ENCODE data around the gene ERICH2. TPM values are rescaled to one million over a fixed set of nuclear protein-coding genes. Genes with fewer than 3 reads are reported as not detected.
A peak's percentile ranks its signal among the peaks of the same experiment; 100 is the strongest.
"Not testable (repeated sequence)": the region's sequence is repeated elsewhere in the genome, so short reads cannot be mapped to it uniquely, and the experiment has no call there.

ERICH2 gene
- polyA plus RNA-seq (2011; rRNA removed) (not detected in 2 replicates), polyA minus RNA-seq (2011; rRNA and poly(A)+ RNA removed) (not detected in 2 replicates)

GRCh38 chr2:170770008-170770605, at the start of gene ERICH2:
ERICH2 (plus strand) TSS chr2:170770378; CDS start chr2:170770682, 304 bp downstream.
- no peak for DNase-seq (ENCODE audit: low read depth, low spot score)
- H3K4me3 ChIP-seq (ENCODE audit: low read depth, low read length), result peak within 1 kb of the TSS; percentile 68
- CTCF ChIA-PET, result interaction anchor here (0.6 to 2.8 kb wide), 4 partner anchors 47 to 361 kb away, joined by 3 to 11 read pairs (median 7); partner anchors contain the start of gene GAD1
- TF ChIP-seq CTCF (IDR thresholded peaks at IDR 0.05; ENCODE audit: low read depth, low read length), result peak; percentile 39
- no peak within 1 kb of the TSS for H3K27ac ChIP-seq (ENCODE audit: low read depth, low read length)
- H3K9me3 ChIP-seq (ENCODE audit: control insufficient read depth, insufficient read depth, low read length), result no peaks in the 10 kb centered on the region; the same call in 1 of the 2 replicates
- POLR2A ChIA-PET, result no interaction called here
- H3K27me3 ChIP-seq (ENCODE audit: control insufficient read depth, insufficient read depth, low read length), result peaks cover 13% of the 10 kb centered on the region

- no peak for TF ChIP-seq CTCF (IDR thresholded peaks at IDR 0.05; ENCODE audit: low read depth, low read length)
- Histone ChIP-seq H3K27ac (ENCODE audit: low read depth, low read length) (no peak overlapping the region), H3K27me3 (ENCODE audit: control insufficient read depth, insufficient read depth, low read length) (peaks cover 17% of the 10 kb centered on the region), H3K9me3 (ENCODE audit: control insufficient read depth, insufficient read depth, low read length) (no peaks in the 10 kb centered on the region; the same call in 1 of the 2 replicates), H3K4me3 (ENCODE audit: low read depth, low read length) (no peak overlapping the region)
- ChIA-PET POLR2A (no interaction called here), CTCF (no interaction called here)
- no peak for DNase-seq (ENCODE audit: low read depth, low spot score)
Observed at GRCh38 chr2:170721678-170722077, 48.5 kb upstream of the ERICH2 start.

GRCh38 chr2:170722301-170722700, 47.9 kb upstream of the ERICH2 start:
- no peak overlapping the region for H3K27ac ChIP-seq (ENCODE audit: low read depth, low read length)
- H3K9me3 ChIP-seq (ENCODE audit: control insufficient read depth, insufficient read depth, low read length), result no peaks in the 10 kb centered on the region; the same call in 1 of the 2 replicates
- POLR2A ChIA-PET, result no interaction called here
- DNase-seq (ENCODE audit: low read depth, low spot score), result no peak
- H3K4me3 ChIP-seq (ENCODE audit: low read depth, low read length), result no peak overlapping the region
- no peak for TF ChIP-seq CTCF (IDR thresholded peaks at IDR 0.05; ENCODE audit: low read depth, low read length)
- CTCF ChIA-PET, result no interaction called here
- peaks cover 11% of the 10 kb centered on the region for H3K27me3 ChIP-seq (ENCODE audit: control insufficient read depth, insufficient read depth, low read length)

- no peak overlapping the region for H3K27ac ChIP-seq (ENCODE audit: low read depth, low read length)
- no peak for TF ChIP-seq CTCF (IDR thresholded peaks at IDR 0.05; ENCODE audit: low read depth, low read length)
- ChIA-PET CTCF (no interaction called here), POLR2A (no interaction called here)
- H3K4me3 ChIP-seq (ENCODE audit: low read depth, low read length), result no peak overlapping the region
- no peak for DNase-seq (ENCODE audit: low read depth, low spot score)
- H3K9me3 ChIP-seq (ENCODE audit: control insufficient read depth, insufficient read depth, low read length), result no peaks in the 10 kb centered on the region
- H3K27me3 ChIP-seq (ENCODE audit: control insufficient read depth, insufficient read depth, low read length), result no peaks in the 10 kb centered on the region
Observed at GRCh38 chr2:170723446-170723958, 46.7 kb upstream of the ERICH2 start.

GRCh38 chr2:170733798-170734600, 36.2 kb upstream of the ERICH2 start:
- Histone ChIP-seq H3K27me3 (ENCODE audit: control insufficient read depth, insufficient read depth, low read length) (no peaks in the 10 kb centered on the region), H3K9me3 (ENCODE audit: control insufficient read depth, insufficient read depth, low read length) (no peaks in the 10 kb centered on the region; the same call in none of the 2 replicates), H3K4me3 (ENCODE audit: low read depth, low read length) (no peak overlapping the region), H3K27ac (ENCODE audit: low read depth, low read length) (no peak overlapping the region)
- POLR2A ChIA-PET, result interaction anchor here (0.6 kb wide), 1 partner anchor 8 kb away, joined by 5 read pairs; no protein-coding TSS in a partner anchor
- no peak for DNase-seq (ENCODE audit: low read depth, low spot score)
- CTCF ChIA-PET, result no interaction called here
- TF ChIP-seq CTCF (IDR thresholded peaks at IDR 0.05; ENCODE audit: low read depth, low read length), result no peak

- CTCF ChIA-PET; H3K27me3 ChIP-seq (ENCODE audit: control insufficient read depth, insufficient read depth, low read length); H3K27ac ChIP-seq (ENCODE audit: low read depth, low read length); H3K9me3 ChIP-seq (ENCODE audit: control insufficient read depth, insufficient read depth, low read length); H3K4me3 ChIP-seq (ENCODE audit: low read depth, low read length); DNase-seq (ENCODE audit: low read depth, low spot score): not testable (repeated sequence)
- POLR2A ChIA-PET, result interaction anchor here (0.6 kb wide), 1 partner anchor 9 kb away, joined by 5 read pairs; no protein-coding TSS in a partner anchor
Observed at GRCh38 chr2:170734601-170735000, 35.6 kb upstream of the ERICH2 start.
